ENCODE data around the gene RAD50.

Gene RAD50

DNA sequence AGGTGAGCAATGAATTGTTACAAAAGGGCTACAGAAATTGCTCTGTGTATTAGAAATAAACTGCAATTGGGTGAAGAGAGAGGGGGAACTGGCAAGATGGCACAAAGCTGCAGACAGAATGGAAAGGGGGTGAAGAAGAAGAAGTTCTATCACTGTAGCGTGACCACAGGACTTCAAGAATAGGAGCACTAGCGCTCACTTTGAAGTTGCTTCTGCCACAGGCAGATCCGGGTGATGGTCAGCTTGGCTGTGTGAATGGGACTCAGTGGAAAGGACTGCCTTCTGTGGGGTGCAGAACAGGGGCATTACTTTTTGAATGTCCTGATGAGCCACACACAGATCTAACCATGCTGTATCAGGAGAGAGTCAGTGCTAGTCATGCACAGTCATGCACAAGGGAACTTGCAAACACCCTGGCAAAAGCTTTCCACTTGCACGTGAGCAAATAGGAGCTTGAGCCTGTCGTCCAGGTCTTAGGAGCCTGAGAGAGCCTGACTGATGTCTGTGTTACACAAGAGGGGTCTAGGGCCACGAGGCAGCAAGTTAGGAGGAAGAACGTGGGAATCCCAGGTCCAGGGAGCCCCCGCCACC, 29.7 kb upstream of the RAD50 start:
- Mint-ChIP-seq H3K36me3 (ENCODE audit: low read depth) (no peaks in the 10 kb centered on the region), H3K9me3 (peaks cover 3% of the 10 kb centered on the region), H3K4me3 (no peak overlapping the region), H3K27me3 (ENCODE audit: low read depth) (peaks cover 15% of the 10 kb centered on the region), H3K27ac (no peak overlapping the region), H3K4me1 (no peaks in the 10 kb centered on the region)
- peak in 1 of 3 experiments; percentile 5 for TF ChIP-seq CTCF (IDR thresholded peaks at IDR 0.05; ENCODE audit: unreplicated experiment in 3 of 3)

GRCh38 chr5:132528021-132528420, 28.8 kb upstream of the RAD50 start:
- Mint-ChIP-seq H3K9me3 (no peaks in the 10 kb centered on the region), H3K36me3 (ENCODE audit: low read depth) (no peaks in the 10 kb centered on the region), H3K4me3 (no peak overlapping the region), H3K4me1 (no peaks in the 10 kb centered on the region), H3K27me3 (ENCODE audit: low read depth) (peaks cover 15% of the 10 kb centered on the region), H3K27ac (no peak overlapping the region)
- TF ChIP-seq CTCF (IDR thresholded peaks at IDR 0.05; ENCODE audit: unreplicated experiment in 3 of 3) = no peak

DNA sequence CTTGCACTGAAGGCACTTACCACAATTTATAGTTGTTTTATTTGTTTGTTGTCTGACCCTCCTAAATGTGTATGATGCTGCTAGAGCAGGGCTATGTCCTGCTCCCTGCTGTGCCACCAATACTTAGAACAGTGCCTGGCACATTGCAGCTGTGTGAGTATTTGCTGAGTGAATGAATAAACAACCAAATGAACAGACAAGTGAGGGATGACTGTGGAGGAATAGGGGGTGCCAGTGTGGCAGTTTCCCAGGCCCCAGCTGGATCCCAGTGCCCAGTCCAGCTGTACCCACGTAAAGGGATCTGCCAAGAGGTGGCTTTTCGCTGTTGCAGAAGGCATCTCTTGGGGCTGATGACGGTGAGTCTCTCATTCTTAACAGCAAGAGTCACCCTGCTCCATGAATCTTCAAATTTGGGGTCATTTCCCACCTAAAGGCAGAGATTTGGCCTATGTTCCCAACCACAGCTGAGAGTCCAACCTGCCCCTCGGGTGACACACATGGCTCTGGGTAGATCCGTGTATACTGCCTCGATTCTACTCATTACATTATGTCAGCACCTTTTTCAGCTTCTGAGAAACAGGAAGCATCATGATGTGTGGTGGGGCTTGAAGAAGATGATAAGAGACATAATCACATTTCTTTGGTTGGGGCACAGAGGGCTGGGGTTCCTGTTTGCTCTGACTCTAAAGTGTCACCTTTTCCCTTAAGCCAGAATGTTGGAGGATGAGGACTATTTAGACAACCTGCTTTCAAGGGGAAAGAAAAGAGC, 27.7 kb upstream of the RAD50 start:
- TF ChIP-seq CTCF (IDR thresholded peaks at IDR 0.05; ENCODE audit: unreplicated experiment in 3 of 3) = no peak
- no peak overlapping the region for H3K4me3 Mint-ChIP-seq
- no peaks in the 10 kb centered on the region for H3K9me3 Mint-ChIP-seq
- no peaks in the 10 kb centered on the region for H3K36me3 Mint-ChIP-seq (ENCODE audit: low read depth)
- peaks cover 15% of the 10 kb centered on the region for H3K27me3 Mint-ChIP-seq (ENCODE audit: low read depth)
- H3K27ac Mint-ChIP-seq = no peak overlapping the region
- no peaks in the 10 kb centered on the region for H3K4me1 Mint-ChIP-seq

DNA sequence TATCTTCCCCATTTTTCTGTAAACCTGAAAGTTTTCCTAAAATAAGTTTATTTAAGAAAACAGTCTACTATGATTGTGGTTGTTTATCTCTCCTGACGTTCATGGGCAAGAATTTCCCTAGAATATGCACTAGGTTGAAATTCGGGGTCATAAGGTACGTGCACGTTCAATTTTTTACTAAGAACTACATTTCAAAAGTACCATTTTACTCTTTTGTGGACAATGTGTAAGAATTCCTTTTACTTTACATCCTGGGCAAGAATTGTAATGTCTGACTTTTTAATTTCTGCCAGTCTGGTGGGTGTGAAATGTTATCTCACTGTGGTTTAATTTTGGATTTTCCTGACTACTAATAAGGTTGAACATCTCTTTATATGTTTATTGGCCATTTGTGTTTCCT, 25.8 kb upstream of the RAD50 start:
- Mint-ChIP-seq H3K4me3 (no peak overlapping the region), H3K4me1 (no peaks in the 10 kb centered on the region), H3K9me3 (no peaks in the 10 kb centered on the region), H3K27me3 (ENCODE audit: low read depth) (peaks cover 16% of the 10 kb centered on the region), H3K27ac (no peak overlapping the region), H3K36me3 (ENCODE audit: low read depth) (no peaks in the 10 kb centered on the region)
- TF ChIP-seq CTCF (IDR thresholded peaks at IDR 0.05; ENCODE audit: unreplicated experiment in 3 of 3) = no peak

DNA sequence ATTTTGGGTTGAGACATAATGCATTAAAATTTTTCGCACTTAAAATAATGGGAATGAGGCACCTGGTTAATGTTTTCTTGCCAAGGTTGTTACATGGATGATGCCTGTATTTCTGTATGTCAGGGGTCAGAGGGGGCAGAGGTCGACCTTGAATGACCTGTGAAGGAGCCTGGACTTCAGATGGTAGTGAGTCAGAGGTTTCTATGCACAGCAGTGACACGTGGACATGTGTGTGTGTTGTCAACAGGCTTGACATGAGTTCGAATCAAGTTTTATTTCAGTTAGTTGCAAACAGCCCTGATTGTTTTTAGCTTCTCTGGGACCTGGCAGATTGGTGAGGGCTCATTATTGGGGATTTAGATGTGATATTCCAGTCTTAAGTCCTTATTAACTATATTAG, 17.1 kb upstream of the RAD50 start:
- Mint-ChIP-seq H3K36me3 (ENCODE audit: low read depth) (no peaks in the 10 kb centered on the region), H3K27ac (no peak overlapping the region), H3K9me3 (no peaks in the 10 kb centered on the region), H3K4me3 (no peak overlapping the region), H3K27me3 (ENCODE audit: low read depth) (peaks cover 14% of the 10 kb centered on the region), H3K4me1 (no peaks in the 10 kb centered on the region)
- no peak for TF ChIP-seq CTCF (IDR thresholded peaks at IDR 0.05; ENCODE audit: unreplicated experiment in 3 of 3)

DNA sequence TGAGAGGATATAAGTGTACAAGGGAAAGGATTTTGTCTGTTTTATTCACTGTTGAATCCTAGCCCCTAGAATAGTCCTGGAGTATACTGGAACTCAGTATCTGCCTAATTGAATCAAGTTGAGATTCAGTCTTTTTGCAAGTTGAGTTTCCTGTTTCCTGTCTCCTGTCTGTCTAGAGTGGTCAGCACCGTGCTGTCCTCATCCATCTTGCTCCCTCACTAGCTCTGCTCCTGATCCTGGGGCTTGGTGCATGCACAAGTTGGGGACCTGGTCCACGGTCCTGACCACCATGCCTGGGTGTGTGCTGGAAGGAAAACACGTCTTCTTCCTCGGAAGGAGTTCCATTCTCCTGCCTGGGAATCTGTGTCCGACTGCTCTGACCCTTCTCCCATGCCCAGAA, 16.6 kb upstream of the RAD50 start:
- Mint-ChIP-seq H3K9me3 (no peaks in the 10 kb centered on the region), H3K27ac (no peak overlapping the region), H3K4me3 (no peak overlapping the region), H3K27me3 (ENCODE audit: low read depth) (peaks cover 10% of the 10 kb centered on the region), H3K4me1 (no peaks in the 10 kb centered on the region), H3K36me3 (ENCODE audit: low read depth) (no peaks in the 10 kb centered on the region)
- no peak for TF ChIP-seq CTCF (IDR thresholded peaks at IDR 0.05; ENCODE audit: unreplicated experiment in 3 of 3)
